Erythroblast (primary cell): ENCODE results near the gene TENT5C.

ENCODE experiments used
- GATA1 ChIP-seq: IDR thresholded peaks from 2 replicates; pipeline ENCODE4 v1.6.1; 2011; ENCODE audit warnings: low read depth, mild to moderate bottlenecking, control low read depth, low read length, moderate library complexity
- POLR2A ChIP-seq: IDR thresholded peaks from 2 replicates; pipeline ENCODE4 v1.6.1; 2011; ENCODE audit warnings: mild to moderate bottlenecking, low read length

DNA sequence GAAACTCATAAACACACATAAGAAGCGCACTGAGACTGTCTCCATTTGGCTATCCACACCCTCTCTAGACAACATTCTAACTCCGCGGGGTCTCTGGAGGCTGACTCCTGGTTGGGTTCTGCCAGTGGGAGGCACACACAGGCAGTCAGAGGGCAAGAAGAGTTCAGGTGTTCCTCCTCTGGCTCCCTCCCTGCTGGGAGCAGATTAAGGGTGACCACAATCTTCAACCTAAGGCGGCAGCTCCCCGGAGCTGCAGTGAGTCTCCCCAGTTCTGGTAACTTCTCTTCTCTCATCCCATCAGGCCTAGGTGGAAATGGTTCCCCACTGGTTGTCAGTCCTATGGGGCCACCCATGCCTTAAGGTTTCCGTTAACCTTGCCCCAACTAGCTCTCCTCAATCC lies 7.4 kb upstream of the TENT5C start:
- no peak for TF ChIP-seq POLR2A
- TF ChIP-seq GATA1 = no peak
